ENCODE data around the gene H3-3A. TPM values are rescaled to one million over a fixed set of nuclear protein-coding genes. Genes with fewer than 3 reads are reported as not detected.

H3-3A gene
- total and polyA plus RNA-seq, 4 donors, result 76.6 to 338 (median 189) TPM

DNA sequence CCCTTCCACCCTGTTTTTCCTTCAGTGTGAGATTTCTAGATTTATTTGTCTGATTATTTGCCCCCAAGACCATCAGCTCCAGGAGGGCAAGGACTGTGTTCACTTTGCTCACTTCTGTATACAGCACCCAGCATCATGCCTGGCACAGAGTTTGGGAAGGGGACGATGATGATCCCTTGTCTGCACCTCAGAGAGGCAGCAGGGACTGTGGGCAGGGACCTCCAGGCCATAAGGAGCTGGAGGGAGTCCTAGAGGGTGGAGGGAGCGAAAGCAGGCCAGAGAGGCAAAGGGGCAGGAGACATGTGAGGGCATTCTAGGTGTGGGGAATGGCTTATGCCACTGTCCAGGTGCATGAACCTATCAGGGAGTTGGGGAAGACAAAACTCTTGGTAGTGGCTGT is 32.8 kb downstream of the H3-3A start:
- Histone ChIP-seq H3K4me3 (ENCODE audit: low read depth in 1 of 3, low read length in 3 of 3) (no peak overlapping the region), H3K9me3 (ENCODE audit: control insufficient read depth in 4 of 4, low read length in 3 of 4) (no peaks in the 10 kb centered on the region), H3K4me1 (ENCODE audit: control insufficient read depth in 4 of 4, insufficient read depth in 4 of 4, low read length in 3 of 4) (peaks cover 0 to 4% (median 1%) of the 10 kb centered on the region in 4 donors), H3K36me3 (ENCODE audit: control insufficient read depth in 4 of 4, insufficient read depth in 3 of 4, low read depth in 1 of 4, low read length in 3 of 4) (no peaks in the 10 kb centered on the region), H3K9ac (ENCODE audit: low read depth in 1 of 2, low read length in 2 of 2) (no peak overlapping the region), H3K27me3 (ENCODE audit: control insufficient read depth in 4 of 4, insufficient read depth in 4 of 4, low read length in 3 of 4) (no peaks in the 10 kb centered on the region), H3K27ac (ENCODE audit: low read depth in 1 of 2, low read length in 2 of 2) (no peak overlapping the region)
- 90% methylated on average over 2 of the region's 2 CpGs for WGBS
- TF ChIP-seq SP1 (IDR thresholded peaks at IDR 0.05) (no peak), HNF4G (IDR thresholded peaks at IDR 0.05) (no peak), YY1 (IDR thresholded peaks at IDR 0.05) (no peak), HNF4A (conservative IDR thresholded peaks at IDR 0.05) (no peak), RAD21 (IDR thresholded peaks at IDR 0.05) (no peak), FOXA1 (IDR thresholded peaks at IDR 0.05) (no peak), EGR1 (IDR thresholded peaks at IDR 0.05; ENCODE audit: low read depth in 2 of 2) (no peak), TAF1 (conservative IDR thresholded peaks at IDR 0.05) (no peak)
- TF ChIP-seq, protein P1, sequence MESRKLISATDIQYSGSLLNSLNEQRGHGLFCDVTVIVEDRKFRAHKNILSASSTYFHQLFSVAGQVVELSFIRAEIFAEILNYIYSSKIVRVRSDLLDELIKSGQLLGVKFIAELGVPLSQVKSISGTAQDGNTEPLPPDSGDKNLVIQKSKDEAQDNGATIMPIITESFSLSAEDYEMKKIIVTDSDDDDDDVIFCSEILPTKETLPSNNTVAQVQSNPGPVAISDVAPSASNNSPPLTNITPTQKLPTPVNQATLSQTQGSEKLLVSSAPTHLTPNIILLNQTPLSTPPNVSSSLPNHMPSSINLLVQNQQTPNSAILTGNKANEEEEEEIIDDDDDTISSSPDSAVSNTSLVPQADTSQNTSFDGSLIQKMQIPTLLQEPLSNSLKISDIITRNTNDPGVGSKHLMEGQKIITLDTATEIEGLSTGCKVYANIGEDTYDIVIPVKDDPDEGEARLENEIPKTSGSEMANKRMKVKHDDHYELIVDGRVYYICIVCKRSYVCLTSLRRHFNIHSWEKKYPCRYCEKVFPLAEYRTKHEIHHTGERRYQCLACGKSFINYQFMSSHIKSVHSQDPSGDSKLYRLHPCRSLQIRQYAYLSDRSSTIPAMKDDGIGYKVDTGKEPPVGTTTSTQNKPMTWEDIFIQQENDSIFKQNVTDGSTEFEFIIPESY (IDR thresholded peaks at IDR 0.05), result no peak
- TF ChIP-seq, protein P2, sequence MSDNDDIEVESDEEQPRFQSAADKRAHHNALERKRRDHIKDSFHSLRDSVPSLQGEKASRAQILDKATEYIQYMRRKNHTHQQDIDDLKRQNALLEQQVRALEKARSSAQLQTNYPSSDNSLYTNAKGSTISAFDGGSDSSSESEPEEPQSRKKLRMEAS (IDR thresholded peaks at IDR 0.05), result no peak
- TF ChIP-seq, protein P3, sequence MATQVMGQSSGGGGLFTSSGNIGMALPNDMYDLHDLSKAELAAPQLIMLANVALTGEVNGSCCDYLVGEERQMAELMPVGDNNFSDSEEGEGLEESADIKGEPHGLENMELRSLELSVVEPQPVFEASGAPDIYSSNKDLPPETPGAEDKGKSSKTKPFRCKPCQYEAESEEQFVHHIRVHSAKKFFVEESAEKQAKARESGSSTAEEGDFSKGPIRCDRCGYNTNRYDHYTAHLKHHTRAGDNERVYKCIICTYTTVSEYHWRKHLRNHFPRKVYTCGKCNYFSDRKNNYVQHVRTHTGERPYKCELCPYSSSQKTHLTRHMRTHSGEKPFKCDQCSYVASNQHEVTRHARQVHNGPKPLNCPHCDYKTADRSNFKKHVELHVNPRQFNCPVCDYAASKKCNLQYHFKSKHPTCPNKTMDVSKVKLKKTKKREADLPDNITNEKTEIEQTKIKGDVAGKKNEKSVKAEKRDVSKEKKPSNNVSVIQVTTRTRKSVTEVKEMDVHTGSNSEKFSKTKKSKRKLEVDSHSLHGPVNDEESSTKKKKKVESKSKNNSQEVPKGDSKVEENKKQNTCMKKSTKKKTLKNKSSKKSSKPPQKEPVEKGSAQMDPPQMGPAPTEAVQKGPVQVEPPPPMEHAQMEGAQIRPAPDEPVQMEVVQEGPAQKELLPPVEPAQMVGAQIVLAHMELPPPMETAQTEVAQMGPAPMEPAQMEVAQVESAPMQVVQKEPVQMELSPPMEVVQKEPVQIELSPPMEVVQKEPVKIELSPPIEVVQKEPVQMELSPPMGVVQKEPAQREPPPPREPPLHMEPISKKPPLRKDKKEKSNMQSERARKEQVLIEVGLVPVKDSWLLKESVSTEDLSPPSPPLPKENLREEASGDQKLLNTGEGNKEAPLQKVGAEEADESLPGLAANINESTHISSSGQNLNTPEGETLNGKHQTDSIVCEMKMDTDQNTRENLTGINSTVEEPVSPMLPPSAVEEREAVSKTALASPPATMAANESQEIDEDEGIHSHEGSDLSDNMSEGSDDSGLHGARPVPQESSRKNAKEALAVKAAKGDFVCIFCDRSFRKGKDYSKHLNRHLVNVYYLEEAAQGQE (IDR thresholded peaks at IDR 0.05), result no peak
- TF ChIP-seq, protein P4, sequence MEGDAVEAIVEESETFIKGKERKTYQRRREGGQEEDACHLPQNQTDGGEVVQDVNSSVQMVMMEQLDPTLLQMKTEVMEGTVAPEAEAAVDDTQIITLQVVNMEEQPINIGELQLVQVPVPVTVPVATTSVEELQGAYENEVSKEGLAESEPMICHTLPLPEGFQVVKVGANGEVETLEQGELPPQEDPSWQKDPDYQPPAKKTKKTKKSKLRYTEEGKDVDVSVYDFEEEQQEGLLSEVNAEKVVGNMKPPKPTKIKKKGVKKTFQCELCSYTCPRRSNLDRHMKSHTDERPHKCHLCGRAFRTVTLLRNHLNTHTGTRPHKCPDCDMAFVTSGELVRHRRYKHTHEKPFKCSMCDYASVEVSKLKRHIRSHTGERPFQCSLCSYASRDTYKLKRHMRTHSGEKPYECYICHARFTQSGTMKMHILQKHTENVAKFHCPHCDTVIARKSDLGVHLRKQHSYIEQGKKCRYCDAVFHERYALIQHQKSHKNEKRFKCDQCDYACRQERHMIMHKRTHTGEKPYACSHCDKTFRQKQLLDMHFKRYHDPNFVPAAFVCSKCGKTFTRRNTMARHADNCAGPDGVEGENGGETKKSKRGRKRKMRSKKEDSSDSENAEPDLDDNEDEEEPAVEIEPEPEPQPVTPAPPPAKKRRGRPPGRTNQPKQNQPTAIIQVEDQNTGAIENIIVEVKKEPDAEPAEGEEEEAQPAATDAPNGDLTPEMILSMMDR (IDR thresholded peaks at IDR 0.05; ENCODE audit: low read depth, low read length, missing input control), result no peak
- DNase-seq (ENCODE audit: low spot score), result no peak

DNA sequence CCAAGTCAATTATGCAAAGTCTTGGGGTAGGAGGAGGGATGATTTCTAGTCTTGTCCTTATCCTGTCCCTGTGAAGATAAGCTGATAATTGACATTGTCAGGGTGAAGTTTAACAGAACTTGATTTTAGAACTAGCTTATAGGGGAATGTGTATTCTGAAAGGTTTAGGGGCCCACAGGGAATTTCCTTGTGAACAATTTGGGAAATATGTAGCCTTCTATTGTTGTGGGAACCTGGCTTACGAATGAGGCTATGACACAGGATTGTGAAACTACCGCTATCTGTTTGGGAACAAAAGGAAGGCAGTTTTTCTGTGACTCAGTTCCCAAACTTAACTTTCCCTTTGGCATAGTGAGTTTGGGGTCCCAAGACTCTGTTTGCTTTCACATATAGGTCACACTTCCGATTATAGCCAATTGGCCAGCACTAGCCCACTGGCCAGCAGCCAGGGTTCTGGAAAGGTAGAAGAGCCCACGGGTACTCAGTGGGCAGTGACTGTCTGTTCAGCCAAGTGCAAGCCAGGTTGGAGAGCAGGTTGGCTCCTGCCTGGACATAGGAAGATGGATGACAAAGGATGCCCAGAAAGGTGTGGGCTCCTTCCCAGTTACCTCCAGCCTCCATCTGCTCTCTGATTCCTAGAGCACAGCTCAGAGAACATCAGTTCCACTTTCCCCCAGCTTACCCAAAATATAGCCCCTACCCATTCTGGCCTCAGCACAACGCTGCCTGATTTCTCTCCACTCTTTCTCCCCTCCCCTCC is 35.5 kb downstream of the H3-3A start:
- H3K27me3 ChIP-seq (ENCODE audit: control insufficient read depth in 4 of 4, insufficient read depth in 4 of 4, low read length in 3 of 4), result no peaks in the 10 kb centered on the region
- H3K9me3 ChIP-seq (ENCODE audit: control insufficient read depth in 4 of 4, low read length in 3 of 4), result no peaks in the 10 kb centered on the region
- WGBS, result 80% methylated on average over 5 of the region's 5 CpGs
- TF ChIP-seq, protein P3 (IDR thresholded peaks at IDR 0.05), result no peak
- no peak for TF ChIP-seq YY1 (IDR thresholded peaks at IDR 0.05)
- TF ChIP-seq, protein P4 (IDR thresholded peaks at IDR 0.05; ENCODE audit: low read depth, low read length, missing input control), result no peak
- TF ChIP-seq RXRA (IDR thresholded peaks at IDR 0.05), result no peak
- TF ChIP-seq RAD21 (IDR thresholded peaks at IDR 0.05), result no peak
- no peak for TF ChIP-seq FOXA1 (IDR thresholded peaks at IDR 0.05)
- TF ChIP-seq GABPA (IDR thresholded peaks at IDR 0.05 in 1 of 2, conservative IDR thresholded peaks at IDR 0.05 in 1 of 2), result no peak
- TF ChIP-seq, protein P2 (IDR thresholded peaks at IDR 0.05), result no peak
- no peak overlapping the region for H3K4me3 ChIP-seq (ENCODE audit: low read depth in 1 of 3, low read length in 3 of 3)
- no peak overlapping the region for H3K9ac ChIP-seq (ENCODE audit: low read depth in 1 of 2, low read length in 2 of 2)
- peaks cover 0 to 11% (median 5%) of the 10 kb centered on the region in 4 donors for H3K4me1 ChIP-seq (ENCODE audit: control insufficient read depth in 4 of 4, insufficient read depth in 4 of 4, low read length in 3 of 4)
- DNase-seq (ENCODE audit: low spot score), result no peak
- H3K27ac ChIP-seq (ENCODE audit: low read depth in 1 of 2, low read length in 2 of 2), result no peak overlapping the region
- H3K36me3 ChIP-seq (ENCODE audit: control insufficient read depth in 4 of 4, insufficient read depth in 3 of 4, low read depth in 1 of 4, low read length in 3 of 4), result no peaks in the 10 kb centered on the region

All from liver (tissue), 9 donors.